ENCODE data around the gene ZMYM4.

ZMYM4 gene

GRCh38 chr1:35278886-35279554 is 10.5 kb downstream of the ZMYM4 start:
- H3K27ac ChIP-seq = no peak overlapping the region
- no peak for TF ChIP-seq ZFX (IDR thresholded peaks at IDR 0.05; ENCODE audit: borderline replicate concordance)
- no peak for TF ChIP-seq CTCF (IDR thresholded peaks at IDR 0.05)

- TF ChIP-seq ZFX (IDR thresholded peaks at IDR 0.05; ENCODE audit: borderline replicate concordance) = no peak
- no peak for TF ChIP-seq CTCF (IDR thresholded peaks at IDR 0.05)
- no peak overlapping the region for H3K27ac ChIP-seq
These were observed 11.0 kb downstream of the ZMYM4 start for GRCh38 chr1:35279555-35279904.

GRCh38 chr1:35280006-35280405 is 11.5 kb downstream of the ZMYM4 start:
- H3K27ac ChIP-seq = no peak overlapping the region
- TF ChIP-seq CTCF (IDR thresholded peaks at IDR 0.05) = no peak
- no peak for TF ChIP-seq ZFX (IDR thresholded peaks at IDR 0.05; ENCODE audit: borderline replicate concordance)

GRCh38 chr1:35281565-35281964 is 13.1 kb downstream of the ZMYM4 start:
- H3K27ac ChIP-seq = no peak overlapping the region

GRCh38 chr1:35282172-35282571 is 13.7 kb downstream of the ZMYM4 start:
- no peak overlapping the region for H3K27ac ChIP-seq
- TF ChIP-seq ZFX (IDR thresholded peaks at IDR 0.05; ENCODE audit: borderline replicate concordance) = no peak
- no peak for TF ChIP-seq CTCF (IDR thresholded peaks at IDR 0.05)

More at GRCh38 chr1:35281565-35281964, 13.1 kb downstream of the ZMYM4 start:
- TF ChIP-seq ZFX (IDR thresholded peaks at IDR 0.05; ENCODE audit: borderline replicate concordance) (no peak), CTCF (IDR thresholded peaks at IDR 0.05) (no peak)

DNA sequence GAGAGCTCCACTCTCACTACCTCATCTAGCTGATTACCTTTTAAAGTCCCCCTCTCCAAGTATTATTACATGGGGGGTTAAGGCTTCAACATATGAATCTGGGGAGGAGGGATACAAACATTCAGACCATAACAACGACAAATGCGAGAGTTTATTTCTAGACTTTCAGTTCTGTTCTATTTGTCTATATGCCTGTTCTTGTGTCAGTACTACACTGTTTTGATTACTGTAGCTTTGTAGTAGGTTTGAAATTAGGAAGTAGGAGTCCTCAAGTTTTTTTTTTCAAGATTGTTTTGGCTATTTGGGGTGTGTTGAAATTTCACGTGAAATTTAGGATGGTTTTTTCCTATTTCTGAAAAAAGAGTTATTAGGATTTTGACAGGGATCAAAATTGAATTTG is 16.3 kb downstream of the ZMYM4 start:
- no peak overlapping the region for H3K27ac ChIP-seq
- TF ChIP-seq ZFX (IDR thresholded peaks at IDR 0.05; ENCODE audit: borderline replicate concordance) (no peak), CTCF (IDR thresholded peaks at IDR 0.05) (no peak)

DNA sequence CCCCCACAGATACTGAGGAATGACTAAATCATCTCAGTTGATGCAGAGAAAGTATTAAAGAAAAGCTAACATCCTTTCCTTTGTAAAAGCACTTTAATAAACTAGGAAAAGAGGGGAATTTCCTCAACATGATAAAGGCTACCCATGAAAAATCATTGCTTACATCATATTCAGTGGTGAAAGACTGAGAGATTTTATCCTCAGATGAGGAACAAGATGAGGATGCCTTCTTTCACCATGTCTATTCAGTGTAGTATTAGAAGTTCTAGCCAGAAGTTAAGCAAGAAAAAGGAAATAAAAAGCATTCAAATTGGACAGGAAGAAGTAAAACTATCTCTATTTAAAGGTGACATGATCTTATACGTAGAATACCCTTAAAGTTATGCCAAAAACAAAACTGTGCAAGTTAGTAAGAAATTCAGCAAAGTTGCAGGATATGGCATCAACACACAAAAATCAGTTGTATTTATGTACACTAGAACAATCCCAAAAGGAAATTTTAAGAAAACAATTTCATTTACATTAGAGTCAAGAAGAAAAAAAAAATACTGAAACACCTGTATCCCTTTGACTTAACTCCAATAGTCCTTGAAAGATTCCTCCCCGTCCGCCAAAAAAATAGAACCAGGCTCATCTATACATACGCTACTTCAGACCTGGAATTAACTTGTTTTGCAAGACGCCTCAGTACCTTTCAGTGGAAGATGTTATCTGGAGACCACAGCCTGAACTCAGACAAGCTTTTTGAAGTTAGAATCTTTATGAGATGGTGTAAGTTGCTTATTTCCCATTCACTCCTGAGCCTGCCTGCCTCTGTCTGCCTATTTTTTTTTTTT is 17.5 kb downstream of the ZMYM4 start:
- TF ChIP-seq CTCF (IDR thresholded peaks at IDR 0.05) (no peak), ZFX (IDR thresholded peaks at IDR 0.05; ENCODE audit: borderline replicate concordance) (no peak)
- no peak overlapping the region for H3K27ac ChIP-seq
